GM19397 (cell line): ENCODE data around the gene PACSIN1.
"Not testable (repeated sequence)": the region's sequence is repeated elsewhere in the genome, so short reads cannot be mapped to it uniquely, and the experiment has no call there.

ENCODE experiments used
- ATAC-seq: cut with Tn5 transposase; IDR thresholded peaks from one replicate; pipeline ENCODE4 v1.9.1; 2021; ENCODE audit warnings: mild to moderate bottlenecking, moderate library complexity; ENCODE audit not compliant: unreplicated experiment

The PACSIN1 gene

DNA sequence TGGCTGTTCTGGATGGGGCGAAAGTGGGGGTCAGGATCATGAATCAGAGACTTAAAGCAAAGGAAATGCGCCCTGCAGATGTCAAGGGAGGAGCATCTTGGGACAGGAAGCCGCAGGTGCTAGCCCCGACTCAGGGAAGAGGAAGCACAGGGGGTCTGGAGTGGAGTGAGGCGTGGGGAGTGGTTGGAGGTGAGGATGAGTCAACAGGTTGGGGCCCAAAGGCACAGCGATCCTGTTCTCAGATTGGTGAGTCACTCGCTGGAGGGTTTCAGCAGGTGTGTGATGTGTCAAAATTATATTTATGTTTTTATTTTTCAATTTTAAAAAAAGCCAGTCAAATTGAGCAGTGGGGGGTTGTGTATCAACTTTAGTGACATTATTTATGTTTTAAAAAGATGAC, 19.0 kb downstream of the PACSIN1 start:
- no peak for ATAC-seq

DNA sequence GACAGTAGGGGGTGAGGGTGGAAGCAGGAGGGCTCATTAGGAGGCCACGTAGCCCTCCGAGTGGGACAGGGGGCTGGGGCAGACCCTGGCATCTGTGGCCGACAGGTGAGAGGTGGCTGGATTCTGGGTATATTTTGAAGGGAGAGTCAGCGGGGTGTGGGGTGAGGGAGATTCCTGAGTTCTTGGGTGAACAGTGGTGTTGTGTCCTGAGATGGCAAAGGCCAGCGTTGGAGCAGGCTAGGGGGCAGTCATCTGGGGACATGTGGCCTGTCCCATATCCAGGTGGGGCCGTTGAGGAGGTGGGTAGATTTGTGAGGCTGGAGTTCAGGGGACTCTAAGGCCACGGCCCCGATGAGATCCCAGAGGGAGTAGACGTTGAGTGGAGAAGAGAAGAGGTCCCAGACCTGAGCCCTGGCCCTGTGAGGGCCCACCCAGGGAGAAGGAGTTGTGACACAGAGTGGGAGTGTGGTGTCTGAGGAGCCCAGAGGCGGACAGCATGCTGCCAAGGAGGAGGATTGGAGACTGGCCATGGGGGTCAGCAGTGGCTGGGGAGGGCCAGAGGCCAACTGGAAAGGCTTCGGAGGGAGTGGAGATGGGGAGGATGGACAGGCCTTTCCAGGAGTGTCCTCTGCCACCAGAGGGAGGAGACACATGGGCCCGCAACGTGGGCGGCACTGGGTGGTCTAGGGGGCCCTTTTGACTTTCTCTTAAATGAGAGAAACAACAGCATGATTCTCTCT, 19.6 kb downstream of the PACSIN1 start:
- no peak for ATAC-seq

DNA sequence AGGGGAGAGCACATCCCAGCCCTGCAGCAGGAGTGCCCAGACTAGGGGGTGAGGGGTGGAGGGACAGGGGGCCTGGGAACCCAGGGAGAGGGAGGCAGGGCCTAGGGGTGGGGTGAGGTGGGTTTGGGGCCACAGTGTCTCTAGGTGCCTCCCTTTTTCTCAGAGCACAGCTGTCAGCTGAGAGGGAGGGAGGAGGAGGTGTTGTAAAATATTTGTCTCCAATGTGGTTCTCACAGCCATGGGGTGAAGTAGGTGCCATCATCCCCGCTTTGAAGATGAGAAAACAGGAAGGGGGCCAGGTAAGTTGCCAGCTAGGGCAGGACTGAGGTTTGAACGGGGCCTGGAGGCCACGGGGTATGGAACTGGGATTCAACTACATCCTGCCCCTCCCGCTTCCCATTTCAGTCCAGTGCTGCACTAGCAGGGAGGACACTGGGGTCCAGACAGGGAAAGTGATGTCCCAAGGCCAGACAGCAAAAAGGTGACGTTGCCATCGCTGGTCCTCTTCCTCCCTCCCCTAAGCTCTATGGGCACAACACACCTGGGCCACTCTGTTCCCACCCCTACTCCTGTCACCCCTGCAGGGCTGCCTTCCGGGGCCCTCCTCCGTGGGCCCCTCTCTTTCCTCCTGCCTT, 20.3 kb downstream of the PACSIN1 start:
- ATAC-seq = no peak

DNA sequence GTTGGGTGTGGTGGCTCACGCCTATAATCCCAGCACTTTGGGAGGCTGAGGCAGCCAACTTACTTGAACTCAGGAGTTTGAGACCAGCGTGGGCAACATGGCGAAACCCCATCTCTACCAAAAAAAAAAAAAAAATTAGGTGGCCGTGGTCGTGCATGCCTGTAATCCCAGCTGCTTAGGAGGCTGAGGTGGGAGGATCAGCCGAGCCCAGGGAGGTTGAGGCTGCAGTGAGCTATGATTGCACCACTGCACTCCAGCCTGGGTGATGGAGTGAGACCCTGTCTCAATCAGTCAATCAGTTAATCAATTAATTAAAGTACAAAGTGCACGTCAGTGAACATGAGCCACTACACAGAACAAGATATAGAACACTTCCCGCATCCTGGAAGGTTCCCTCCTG, 21.0 kb downstream of the PACSIN1 start:
- not testable (repeated sequence) for ATAC-seq

DNA sequence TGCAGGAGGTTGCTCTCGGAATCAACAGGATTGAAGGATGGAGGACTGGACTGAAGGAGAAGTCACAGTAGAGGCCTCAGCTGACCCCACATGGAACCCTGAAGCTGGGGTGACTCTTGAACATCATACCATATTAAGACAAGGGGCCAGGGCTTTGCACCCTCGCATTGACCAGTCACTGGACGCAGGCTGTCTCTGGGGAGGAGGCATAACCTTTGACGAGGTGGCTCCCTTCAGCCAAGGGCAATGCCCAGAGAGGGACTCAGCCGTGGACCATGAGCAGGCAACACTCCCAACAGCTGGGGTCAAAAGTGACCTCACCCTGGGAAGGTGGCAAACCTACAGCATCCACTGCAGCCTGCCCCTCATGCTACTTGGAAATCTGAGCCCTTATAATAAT, 21.7 kb downstream of the PACSIN1 start:
- ATAC-seq = no peak

DNA sequence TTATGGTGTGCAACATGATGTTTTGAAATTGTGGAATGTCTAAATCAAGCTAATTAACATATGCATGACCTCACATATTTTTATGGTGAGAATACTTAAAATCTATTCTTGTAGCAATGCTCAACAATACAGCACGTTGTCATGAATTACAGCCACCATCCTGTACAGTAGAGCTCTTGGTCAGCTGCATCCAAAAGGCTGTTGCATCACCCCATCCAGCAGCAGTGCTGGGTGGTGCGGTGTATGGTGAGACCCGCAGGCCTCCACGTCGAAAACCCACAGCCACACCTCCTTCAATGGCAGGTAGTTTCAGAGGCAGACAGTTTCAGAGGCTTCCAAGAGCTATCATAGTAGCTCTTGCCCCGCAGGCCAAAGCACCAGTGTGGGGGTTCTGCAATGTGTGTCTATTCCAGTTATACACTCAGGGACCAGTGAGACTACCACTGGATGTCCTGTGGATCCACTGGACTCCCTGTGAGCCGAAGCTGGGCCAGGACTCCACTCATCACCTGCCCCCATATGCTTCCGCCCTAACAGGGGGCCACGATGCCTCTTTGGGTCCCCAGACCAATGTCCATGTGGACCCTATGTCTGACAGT, 23.4 kb downstream of the PACSIN1 start:
- no peak for ATAC-seq

DNA sequence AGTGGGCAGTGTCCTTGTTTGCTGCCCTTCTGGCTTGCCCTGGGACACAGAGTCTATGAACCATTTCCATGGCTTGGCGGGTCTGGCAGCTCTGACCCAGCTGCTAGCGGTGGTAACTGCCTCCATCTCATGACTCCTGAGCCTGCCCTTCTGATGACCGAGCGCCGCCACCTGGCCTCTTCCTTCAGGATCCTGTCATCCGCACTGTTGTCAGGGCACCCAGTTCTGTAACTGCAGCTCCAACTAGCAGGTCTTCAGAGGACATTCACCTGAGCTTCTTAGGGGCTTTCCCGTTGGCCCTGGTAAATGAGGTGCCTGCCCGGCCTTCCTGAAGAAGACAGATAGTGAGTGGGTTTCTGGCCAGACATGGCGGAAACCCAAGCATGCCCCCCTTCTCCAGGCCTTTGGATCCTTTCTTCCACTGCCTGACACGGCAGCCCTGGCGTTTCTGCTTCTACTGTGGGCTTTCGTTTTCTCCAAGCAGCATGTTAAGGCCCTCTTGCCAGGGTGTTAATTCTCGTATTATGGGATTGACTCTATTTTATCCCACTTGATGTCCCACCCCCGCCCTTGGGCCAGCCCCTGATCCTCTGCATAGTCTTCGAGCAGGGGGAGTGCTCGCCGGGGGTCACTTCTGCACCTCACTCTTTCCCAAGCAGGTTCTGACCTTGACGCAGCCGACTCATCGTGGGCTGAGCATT, 24.7 kb downstream of the PACSIN1 start:
- ATAC-seq = no peak

DNA sequence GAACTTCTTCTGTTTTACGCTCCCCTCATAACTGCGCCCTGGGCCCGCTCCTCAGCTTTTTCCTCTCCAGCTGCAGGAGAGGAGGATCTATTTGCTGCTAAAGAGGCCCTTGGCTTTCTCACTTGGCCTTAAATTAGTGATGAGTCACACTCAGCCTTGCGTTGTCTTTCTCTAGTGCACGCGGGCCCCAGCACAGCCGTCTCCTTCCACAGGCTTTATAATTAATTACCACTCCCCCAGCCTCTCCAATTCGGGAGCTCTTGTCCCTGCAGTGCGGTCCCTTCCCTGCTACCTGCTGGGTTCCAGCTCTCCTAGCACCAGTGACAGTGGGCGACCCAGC, 25.2 kb downstream of the PACSIN1 start:
- no peak for ATAC-seq

DNA sequence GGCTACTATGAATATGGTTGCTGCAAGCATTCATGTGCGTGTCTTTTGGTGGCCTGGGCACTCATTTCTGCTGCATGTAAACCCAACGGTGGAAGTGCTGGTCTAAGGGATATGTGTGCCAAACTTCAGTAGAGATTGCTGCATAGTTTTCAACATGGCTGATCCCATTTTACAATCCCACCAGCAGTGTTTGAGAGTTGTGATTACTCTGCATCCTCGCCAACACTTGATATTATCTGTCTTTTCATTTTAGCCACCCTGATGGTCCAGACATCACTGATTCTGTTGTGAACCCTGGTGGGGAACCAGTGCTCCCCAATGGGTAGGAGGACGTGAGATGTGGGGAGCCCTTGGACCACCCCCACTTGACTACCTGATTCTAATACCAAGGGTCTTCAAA, 27.5 kb downstream of the PACSIN1 start:
- ATAC-seq = no peak

DNA sequence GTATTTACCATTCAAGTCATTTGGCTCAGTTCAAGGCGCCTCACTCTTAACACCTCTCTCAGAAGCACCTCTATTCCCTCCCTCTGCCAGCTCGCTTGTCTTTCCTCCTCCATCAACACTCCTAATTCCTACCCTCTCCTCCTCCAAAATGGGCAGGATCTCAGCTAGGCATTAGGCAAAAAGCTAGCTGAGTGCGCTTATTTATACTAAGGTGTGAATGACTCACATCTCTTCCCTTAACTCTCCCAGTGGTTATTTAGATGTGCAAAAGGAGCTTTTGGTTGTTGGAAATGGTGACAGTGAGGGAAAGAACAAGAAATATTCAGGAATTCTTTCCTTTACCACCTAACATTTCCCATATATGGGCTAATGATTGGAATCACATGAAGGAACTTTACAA, 29.1 kb downstream of the PACSIN1 start:
- ATAC-seq = no peak

DNA sequence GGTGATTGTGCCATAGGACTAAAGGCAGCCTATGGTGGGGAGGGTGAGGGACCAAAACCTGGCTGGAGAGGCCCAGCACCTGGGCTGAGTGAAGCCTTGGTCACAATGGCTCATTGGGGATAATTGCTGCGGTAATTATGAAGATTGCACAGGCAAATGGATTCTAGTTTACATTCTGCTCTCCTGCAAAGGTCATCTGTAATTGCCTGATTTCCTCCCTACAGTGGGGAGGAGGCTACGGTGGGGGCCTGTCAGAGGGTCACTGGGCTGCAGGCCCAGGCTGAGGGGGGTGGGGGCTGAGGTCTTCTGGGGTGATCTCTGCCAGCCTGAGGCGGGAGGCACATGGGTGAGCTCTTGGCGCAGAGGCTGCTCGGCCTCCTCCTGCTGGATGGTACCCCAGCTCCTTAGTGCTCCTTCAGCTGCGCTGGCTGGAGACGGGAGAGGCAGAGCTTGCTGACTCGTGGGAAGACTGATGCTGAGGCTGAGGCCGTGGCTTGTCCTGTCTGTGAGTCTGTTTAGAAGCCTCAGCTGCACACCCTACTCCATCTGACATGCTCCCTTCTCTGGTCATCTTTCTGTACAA, 30.3 kb downstream of the PACSIN1 start:
- ATAC-seq = no peak

DNA sequence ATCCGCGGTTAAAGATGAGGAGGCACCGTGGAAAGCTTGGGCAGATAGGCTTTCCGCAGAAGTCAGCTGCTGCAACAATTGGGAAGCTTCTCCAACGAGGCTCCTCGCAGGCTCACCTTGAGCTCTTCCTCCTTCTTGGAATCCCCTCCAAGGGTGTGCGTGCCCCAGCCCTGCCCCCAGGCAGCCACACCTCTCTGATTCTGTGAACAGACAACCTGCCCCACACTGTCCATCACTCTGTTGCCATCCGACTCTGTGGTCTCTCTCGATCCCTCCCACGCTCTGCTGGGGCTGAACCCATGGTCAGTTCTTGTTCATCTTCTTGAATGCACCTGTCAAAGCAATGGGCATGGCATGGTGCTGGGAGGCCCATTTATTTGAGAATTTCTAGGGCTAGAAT, 31.5 kb downstream of the PACSIN1 start:
- no peak for ATAC-seq

DNA sequence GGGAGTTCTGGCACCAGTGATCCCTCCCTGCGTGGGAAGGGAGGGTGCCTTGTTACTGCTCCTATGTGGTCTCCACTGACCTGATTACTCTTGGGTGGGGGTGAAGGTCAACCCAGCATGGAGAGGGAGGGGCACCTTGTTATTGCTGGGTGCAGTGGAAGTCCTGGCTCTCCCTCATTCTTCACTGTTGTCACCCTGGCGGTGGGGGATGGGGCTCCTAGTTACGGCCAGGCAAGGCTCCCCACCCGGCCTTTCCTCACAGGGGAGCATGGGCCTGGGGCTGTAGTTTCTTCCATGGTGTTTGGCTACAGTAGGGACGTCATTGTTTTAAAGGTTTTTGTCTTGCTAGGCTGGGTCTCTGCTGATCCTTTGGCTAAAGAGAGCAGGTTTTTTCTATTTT, 40.8 kb downstream of the PACSIN1 start:
- no peak for ATAC-seq

DNA sequence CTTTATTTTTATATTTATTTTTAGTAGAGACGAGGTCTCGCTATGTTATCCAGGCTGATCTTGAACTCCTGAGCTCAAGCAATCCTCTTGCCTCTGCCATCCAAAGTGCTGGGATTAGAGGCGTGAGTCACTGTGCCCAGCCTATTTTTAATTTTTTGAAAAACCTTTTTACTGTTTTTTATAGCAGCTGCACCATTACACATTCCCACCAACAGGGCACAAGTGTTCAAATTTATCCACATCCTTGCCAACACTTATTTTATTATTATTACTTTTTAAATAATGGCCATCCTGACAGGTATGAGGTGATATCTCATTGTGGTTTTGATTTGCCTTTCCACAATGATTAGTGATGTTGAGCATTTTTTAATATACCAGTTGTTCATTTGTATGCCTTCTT, 42.5 kb downstream of the PACSIN1 start:
- ATAC-seq = no peak

DNA sequence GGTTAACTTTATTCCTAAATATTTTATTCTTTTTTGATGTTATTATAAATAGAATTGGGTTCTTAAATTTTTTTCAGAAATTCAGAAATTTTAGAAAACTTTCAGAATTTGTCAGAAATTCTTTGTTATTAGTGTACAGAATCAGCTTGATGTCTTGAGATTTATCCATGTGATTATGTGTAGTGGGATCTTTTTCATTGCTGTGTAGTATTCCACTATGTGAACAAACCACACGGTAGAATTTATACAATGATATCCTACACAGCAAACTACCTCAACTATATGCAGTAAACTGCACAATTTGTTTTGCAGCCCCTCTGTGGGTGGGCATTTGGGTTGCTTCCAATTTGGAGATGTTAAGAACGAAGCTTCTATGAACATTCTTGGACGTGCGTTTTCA, 43.9 kb downstream of the PACSIN1 start:
- no peak for ATAC-seq

DNA sequence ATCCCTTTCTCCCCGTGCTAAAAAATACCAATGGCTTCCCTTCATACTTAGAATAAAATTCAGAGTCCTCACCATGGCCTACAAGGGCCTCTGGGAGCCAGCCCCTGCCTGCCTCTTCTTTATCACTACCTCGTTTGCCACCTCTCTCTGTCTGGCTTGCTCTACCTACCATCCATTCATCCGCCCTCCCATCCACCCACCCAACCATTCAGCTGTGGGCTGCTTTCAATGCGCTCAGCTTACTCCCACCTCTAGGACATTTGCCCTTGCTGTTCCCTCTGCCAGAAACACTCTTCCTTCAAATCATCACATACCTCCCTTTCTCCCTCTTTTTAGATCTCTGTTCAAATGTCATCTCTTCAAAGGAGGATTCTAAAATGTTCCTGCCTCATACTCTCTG, 44.4 kb downstream of the PACSIN1 start:
- no peak for ATAC-seq

DNA sequence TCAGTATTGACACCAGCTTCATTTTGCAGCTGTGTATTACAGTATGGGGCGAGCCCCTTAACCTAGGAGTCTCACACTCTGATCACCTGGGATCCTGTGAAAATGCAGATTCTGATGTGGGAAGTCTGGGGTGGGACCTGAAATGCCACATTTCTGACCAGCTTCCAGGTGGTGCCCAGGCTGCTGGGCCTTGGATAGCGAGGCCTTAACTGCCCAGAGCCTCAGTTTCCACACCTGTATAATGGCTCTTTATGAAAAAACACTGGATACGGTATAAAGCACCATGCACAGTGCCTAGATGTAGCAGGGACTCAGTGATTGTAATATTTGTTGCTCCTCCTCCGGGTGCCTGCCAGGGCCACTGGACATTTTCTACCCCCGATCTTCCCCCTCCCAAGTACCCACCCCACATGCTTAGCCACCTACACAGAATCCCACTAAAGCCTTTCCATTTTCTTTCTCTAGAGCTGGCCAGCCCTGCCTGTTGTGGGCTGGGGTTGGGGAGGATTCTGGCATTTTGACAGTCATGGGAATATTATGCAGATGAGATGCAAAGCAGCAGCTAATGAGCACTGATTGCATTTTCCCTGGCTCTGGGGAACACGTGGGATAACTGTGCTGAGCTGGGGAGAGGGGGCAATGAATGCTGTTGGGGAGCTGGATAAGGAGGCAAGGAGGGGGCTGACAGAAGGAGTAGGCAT, 45.5 kb downstream of the PACSIN1 start:
- ATAC-seq = no peak

DNA sequence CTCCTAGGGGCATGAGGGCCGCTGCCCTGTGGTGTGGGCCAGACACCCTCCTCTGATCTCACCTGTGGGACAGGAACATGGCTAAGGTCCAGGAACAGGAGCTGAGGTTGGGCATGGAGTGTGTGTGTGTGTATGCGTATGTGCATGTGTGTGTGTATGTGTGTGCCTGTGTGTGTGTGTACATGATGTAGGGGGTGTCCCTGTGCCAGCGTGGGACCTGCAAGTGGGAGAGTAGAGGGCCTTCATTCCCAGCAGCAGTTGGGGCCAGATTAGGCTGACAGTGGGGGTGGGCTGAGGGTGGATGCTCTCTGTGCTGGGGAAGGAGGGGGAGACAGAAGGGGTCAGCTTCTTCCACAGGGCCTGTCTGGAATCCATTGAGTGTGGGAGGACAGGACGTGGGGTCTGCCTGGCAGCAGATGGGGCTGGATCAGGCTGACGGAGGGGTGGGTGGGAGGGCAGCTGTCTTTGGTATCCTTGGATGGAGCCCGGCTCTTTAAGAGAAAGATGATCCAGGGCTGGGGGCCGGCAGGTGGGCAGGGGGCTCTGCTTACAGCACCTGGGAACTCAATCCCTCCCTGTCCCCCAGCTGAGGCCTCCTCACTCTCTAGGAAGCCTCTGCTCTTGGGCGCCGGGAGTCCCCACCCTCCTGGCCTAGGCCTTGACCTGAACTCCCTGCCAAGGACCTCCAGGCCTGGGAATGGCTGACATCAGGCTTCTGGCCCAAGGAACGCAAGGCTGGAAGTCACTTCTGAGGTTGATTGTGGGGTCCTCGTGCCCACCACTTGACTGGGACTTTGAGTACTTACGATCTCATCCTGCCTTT, 46.2 kb downstream of the PACSIN1 start:
- ATAC-seq = no peak

DNA sequence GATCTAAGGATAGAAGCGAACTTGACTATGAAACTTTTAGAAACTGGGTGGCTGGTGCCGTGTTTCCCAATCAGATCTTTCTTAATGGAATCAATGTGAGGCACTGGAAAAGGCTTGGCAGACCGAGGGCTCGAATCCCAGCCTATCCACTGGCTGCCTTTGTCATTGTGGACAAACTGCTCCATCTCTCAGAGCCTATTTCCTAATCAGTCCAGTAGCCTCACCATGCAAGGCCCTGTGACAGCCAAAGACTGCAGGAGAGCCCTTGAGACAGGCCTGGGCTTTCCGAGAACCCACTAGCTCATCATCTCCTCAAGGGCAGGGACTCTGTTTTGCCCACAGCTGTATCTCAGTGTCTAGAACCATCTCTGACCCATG, 46.9 kb downstream of the PACSIN1 start:
- no peak for ATAC-seq

DNA sequence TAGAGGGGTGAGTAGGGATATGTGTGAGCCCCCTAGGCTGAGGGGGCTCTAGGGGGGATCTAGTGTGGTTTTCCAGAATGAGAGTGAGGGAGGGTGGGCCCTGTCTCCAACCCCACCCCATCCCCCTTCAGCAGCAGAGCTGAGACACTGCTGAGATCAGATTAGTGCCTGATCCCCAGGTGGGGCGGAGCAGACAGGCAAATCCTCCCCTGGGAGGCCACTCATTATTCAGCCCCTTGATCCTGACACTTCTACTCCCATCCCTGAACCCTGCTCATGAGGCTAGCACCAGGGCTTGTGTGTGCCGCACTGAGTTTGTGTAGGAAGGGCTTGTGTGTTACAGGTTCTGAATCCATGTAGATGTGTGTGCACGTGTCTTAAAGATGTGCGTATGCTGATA, 47.8 kb downstream of the PACSIN1 start:
- ATAC-seq = no peak
